T-helper 9 cell (primary cell): ENCODE measurements around the gene ERCC8.

Source experiments
- DNase-seq: peaks from one replicate; pipeline ENCODE4 v3.0.0-alpha.2; 2020

Gene ERCC8

DNA sequence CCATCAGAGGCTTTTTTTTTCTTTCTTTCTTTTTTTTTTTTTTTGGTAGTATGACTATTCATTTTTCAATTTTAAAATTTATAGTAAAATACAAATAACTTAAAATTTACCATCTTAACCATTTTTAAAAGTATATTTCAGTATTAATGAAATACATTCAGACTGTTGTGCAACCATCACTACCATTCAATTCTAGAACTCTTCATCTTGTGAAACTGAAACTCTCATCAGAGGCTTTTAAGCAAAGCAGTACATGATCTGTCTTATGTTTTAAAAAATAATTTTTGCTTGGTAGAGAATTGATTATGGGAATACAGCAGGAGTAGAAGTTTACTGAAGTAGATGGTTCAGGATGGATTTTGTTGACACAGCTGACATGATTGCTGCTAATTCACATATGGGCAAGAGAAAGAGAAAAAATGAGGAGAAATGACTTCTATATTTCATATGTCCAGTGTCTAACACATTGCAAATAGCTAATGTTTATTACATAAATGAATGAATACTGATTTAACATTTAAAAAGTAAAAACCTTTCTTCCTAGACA lies 114.2 kb downstream of the ERCC8 start:
- no peak for DNase-seq

DNA sequence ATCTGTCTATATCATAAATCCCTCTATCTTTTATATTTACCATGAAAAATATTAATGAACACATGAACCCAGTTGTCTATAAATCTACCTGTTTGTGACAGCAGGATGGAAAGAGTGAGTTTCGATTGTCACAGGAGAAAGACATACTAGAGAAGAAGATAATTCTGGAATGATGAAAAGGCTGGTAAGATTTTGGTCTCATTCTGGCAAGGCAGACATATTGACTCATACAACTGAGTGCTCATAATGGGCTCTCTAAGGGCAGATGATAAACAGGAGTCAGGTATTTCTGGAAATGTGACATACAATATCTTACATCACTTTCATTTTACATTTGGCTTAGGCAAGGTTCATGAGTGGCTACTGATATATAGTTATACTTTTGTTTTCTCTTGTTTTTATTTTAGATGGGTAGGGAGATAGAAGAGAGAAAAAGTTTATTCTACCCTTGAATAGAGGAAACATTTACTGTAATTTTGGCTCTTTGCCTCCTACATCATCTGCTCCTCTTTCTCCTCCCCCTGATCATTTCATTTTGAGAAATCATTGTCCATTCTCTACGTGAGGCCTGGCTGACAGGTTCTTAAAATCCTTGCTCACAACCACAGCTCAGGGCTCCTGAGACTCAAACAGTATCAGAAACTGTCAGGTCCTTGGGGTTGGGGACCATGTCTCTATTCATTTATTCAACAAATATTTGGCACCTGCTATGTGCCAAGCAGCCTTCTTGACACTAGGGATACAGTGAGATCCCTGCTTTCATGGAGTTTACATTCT lies 115.2 kb downstream of the ERCC8 start:
- no peak for DNase-seq

GRCh38 chr5:60827201-60827600 lies 117.7 kb downstream of the ERCC8 start:
- DNase-seq, result no peak

DNA sequence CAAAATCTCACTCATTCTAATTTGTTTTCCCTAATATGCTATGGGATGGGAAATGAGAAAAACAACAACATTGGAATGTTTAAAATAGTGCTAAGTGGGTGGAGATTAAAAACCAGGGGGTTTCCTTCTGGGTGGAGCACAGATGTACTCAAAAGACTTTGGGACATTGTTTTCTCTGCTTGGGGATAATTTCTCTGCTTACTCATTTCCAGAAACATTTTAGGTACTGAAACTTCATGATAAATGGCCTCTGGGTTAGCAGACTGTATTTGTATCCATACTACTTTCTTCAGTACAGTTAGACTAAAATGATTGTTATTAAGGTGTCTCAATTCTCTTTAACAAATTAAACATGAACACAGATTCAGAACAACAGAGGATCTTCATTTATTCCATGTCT lies 118.2 kb downstream of the ERCC8 start:
- no peak for DNase-seq
